OCI-M1 (cell line): ENCODE results near the gene SLCO3A1.
"Not testable (repeated sequence)": the region's sequence is repeated elsewhere in the genome, so short reads cannot be mapped to it uniquely, and the experiment has no call there.

ENCODE experiments used
- DNase-seq: peaks from one replicate; lab custom pipeline; 2025; lab: John Stamatoyannopoulos, UW

SLCO3A1 gene

GRCh38 chr15:91940496-91941381 lies 87.2 kb downstream of the SLCO3A1 start:
- no peak for DNase-seq

GRCh38 chr15:91941871-91942658 lies 88.6 kb downstream of the SLCO3A1 start:
- peak; percentile 17 for DNase-seq

GRCh38 chr15:91942720-91943394 lies 89.3 kb downstream of the SLCO3A1 start:
- DNase-seq, result peak; percentile 94

- DNase-seq, result no peak
These were observed 90.8 kb downstream of the SLCO3A1 start for GRCh38 chr15:91944331-91944730.

GRCh38 chr15:91945385-91945784 lies 91.9 kb downstream of the SLCO3A1 start:
- no peak for DNase-seq

GRCh38 chr15:91946075-91946474 lies 92.6 kb downstream of the SLCO3A1 start:
- no peak for DNase-seq

- DNase-seq, result peak; percentile 77
These were observed 93.2 kb downstream of the SLCO3A1 start for GRCh38 chr15:91946581-91947292.

GRCh38 chr15:91947293-91947679 lies 93.8 kb downstream of the SLCO3A1 start:
- DNase-seq, result peak; percentile 87

GRCh38 chr15:91947683-91948608 lies 94.4 kb downstream of the SLCO3A1 start:
- no peak for DNase-seq

- no peak for DNase-seq
These were observed 95.9 kb downstream of the SLCO3A1 start for GRCh38 chr15:91949361-91949760.

GRCh38 chr15:91950054-91950453 lies 96.5 kb downstream of the SLCO3A1 start:
- no peak for DNase-seq

GRCh38 chr15:91950631-91951329 lies 97.3 kb downstream of the SLCO3A1 start:
- DNase-seq, result no peak

- no peak for DNase-seq
These were observed 98.7 kb downstream of the SLCO3A1 start for GRCh38 chr15:91952216-91952615.

GRCh38 chr15:91953432-91953831 lies 99.9 kb downstream of the SLCO3A1 start:
- DNase-seq, result no peak

- no peak for DNase-seq
These were observed 100.8 kb downstream of the SLCO3A1 start for GRCh38 chr15:91954292-91954691.

GRCh38 chr15:91956026-91956723 lies 102.7 kb downstream of the SLCO3A1 start:
- DNase-seq, result no peak

GRCh38 chr15:91961357-91961756 lies 107.8 kb downstream of the SLCO3A1 start:
- DNase-seq, result no peak

GRCh38 chr15:91963747-91964146 lies 110.2 kb downstream of the SLCO3A1 start:
- DNase-seq, result not testable (repeated sequence)

GRCh38 chr15:91965501-91966193 lies 112.1 kb downstream of the SLCO3A1 start:
- DNase-seq, result no peak
